Stimulated activated CD4-positive, alpha-beta T cell treated with anti-CD3 and anti-CD28 coated beads, Interleukin-2, amount 100 ng/mL, for 24 hours (primary cell): ENCODE measurements around the gene PRAMEF18.
"Not testable (repeated sequence)": the region's sequence is repeated elsewhere in the genome, so short reads cannot be mapped to it uniquely, and the experiment has no call there.

Source experiments
- DNase-seq, 2 donors: peaks; one replicate each; pipeline ENCODE4 v3.0.0-alpha.2; 2020

The PRAMEF18 gene

GRCh38 chr1:13225675-13226204 is at the start of gene PRAMEF18:
PRAMEF18 (minus strand) TSS chr1:13226154; CDS start chr1:13226106, 48 bp downstream.
- not testable (repeated sequence) for DNase-seq

- DNase-seq, result not testable (repeated sequence)
Measured at GRCh38 chr1:13265124-13265523, 39.2 kb upstream of the PRAMEF18 start.

GRCh38 chr1:13253898-13254297 is 27.9 kb upstream of the PRAMEF18 start, which contains the start of gene PRAMEF5:
PRAMEF5 (plus strand) TSS chr1:13254198; CDS start chr1:13259269, 5,071 bp downstream.
- DNase-seq, result not testable (repeated sequence)

- not testable (repeated sequence) for DNase-seq
Measured at GRCh38 chr1:13247122-13247521, 21.2 kb upstream of the PRAMEF18 start.

- DNase-seq, result not testable (repeated sequence)
Measured at GRCh38 chr1:13246554-13246871, 20.6 kb upstream of the PRAMEF18 start.

GRCh38 chr1:13245841-13246553 is 20.0 kb upstream of the PRAMEF18 start:
- not testable (repeated sequence) for DNase-seq

- DNase-seq, result not testable (repeated sequence)
Measured at GRCh38 chr1:13243536-13244263, 17.7 kb upstream of the PRAMEF18 start.

GRCh38 chr1:13239633-13240032 is 13.7 kb upstream of the PRAMEF18 start:
- DNase-seq, result not testable (repeated sequence)

- DNase-seq, result not testable (repeated sequence)
Measured at GRCh38 chr1:13237572-13237971, 11.6 kb upstream of the PRAMEF18 start.

GRCh38 chr1:13234057-13234456 is 8.1 kb upstream of the PRAMEF18 start:
- not testable (repeated sequence) for DNase-seq

GRCh38 chr1:13232056-13232455 is 6.1 kb upstream of the PRAMEF18 start:
- not testable (repeated sequence) for DNase-seq

GRCh38 chr1:13231061-13231750 is 5.3 kb upstream of the PRAMEF18 start:
- DNase-seq, result not testable (repeated sequence)

GRCh38 chr1:13230601-13231000 is 4.6 kb upstream of the PRAMEF18 start:
- DNase-seq, result not testable (repeated sequence)

- not testable (repeated sequence) for DNase-seq
Measured at GRCh38 chr1:13230096-13230495, 4.1 kb upstream of the PRAMEF18 start.

- DNase-seq, result peak; percentile 50 to 69
Measured at GRCh38 chr1:13228343-13228781, 2.4 kb upstream of the PRAMEF18 start.

GRCh38 chr1:13227271-13228055 is 1.5 kb upstream of the PRAMEF18 start:
- DNase-seq, result not testable (repeated sequence)

GRCh38 chr1:13224480-13225060 is 1.4 kb downstream of the PRAMEF18 start:
- no peak for DNase-seq

GRCh38 chr1:13222788-13223187 is 3.2 kb downstream of the PRAMEF18 start:
- not testable (repeated sequence) for DNase-seq

GRCh38 chr1:13219203-13219602 is 6.8 kb downstream of the PRAMEF18 start:
- not testable (repeated sequence) for DNase-seq

GRCh38 chr1:13216619-13217018 is 9.3 kb downstream of the PRAMEF18 start:
- not testable (repeated sequence) for DNase-seq

GRCh38 chr1:13208712-13209111 is 17.2 kb downstream of the PRAMEF18 start:
- DNase-seq, result not testable (repeated sequence)

GRCh38 chr1:13201309-13201708 is 24.6 kb downstream of the PRAMEF18 start, which contains the start of gene PRAMEF13:
PRAMEF13 (minus strand) TSS chr1:13201409; CDS start chr1:13199589, 1,820 bp downstream.
- not testable (repeated sequence) for DNase-seq
